Psoas muscle (tissue), 8 donors: ENCODE data around the gene MLLT3. TPM values are rescaled to one million over a fixed set of nuclear protein-coding genes. Genes with fewer than 3 reads are reported as not detected.

Source experiments
- ATAC-seq, 4 donors: fragments of 200-7000 bp; cut with Tn5 transposase; one replicate each; pipeline ENCODE4 v1.9.1; 2020; ENCODE audit warnings: moderate library complexity in 3 of 4, mild to moderate bottlenecking in 2 of 4
- DNase-seq, 2 donors: peaks; one replicate each; pipeline ENCODE4 v3.0.0-alpha.2; 2020
- H3K27ac ChIP-seq: fragments of 200-600 bp; one replicate; pipeline ENCODE4 v1.8.0; 2022
- H3K27me3 ChIP-seq, 3 donors: fragments of 200-600 bp in 1 of 3; one replicate each; pipeline versions ENCODE4 v1.6.1 to v1.8.0; 2013 to 2022; ENCODE audit warnings: low read length in 2 of 3, mild to moderate bottlenecking in 2 of 3, moderate library complexity in 1 of 3; ENCODE audit not compliant: insufficient read depth in 3 of 3
- H3K36me3 ChIP-seq, 2 donors: fragments of 200-600 bp in 1 of 2; one replicate each; pipeline versions ENCODE4 v1.6.1 to v1.8.0; 2013 to 2022; ENCODE audit warnings: low read depth in 1 of 2, mild to moderate bottlenecking in 1 of 2, moderate library complexity in 1 of 2; ENCODE audit not compliant: insufficient read depth in 1 of 2
- H3K4me1 ChIP-seq: fragments of 200-600 bp; one replicate; pipeline ENCODE4 v1.8.0; 2022
- H3K4me3 ChIP-seq: fragments of 200-600 bp; one replicate; pipeline ENCODE4 v1.8.0; 2022; ENCODE audit warnings: mild to moderate bottlenecking
- H3K9me3 ChIP-seq: fragments of 200-600 bp; one replicate; pipeline ENCODE4 v1.8.0; 2022
- WGBS, 3 donors: extraction: QIAGEN DNeasy Blood & Tissue Kit; methylation state at CpG; one replicate each; pipeline versions ENCODE4 v1.1.6 to v1.1.7; 2013; 5-methylcytosine and 5-hydroxymethylcytosine counted together
- intact Hi-C, 2 donors: fragments of 100-400 bp; cut with DNase I; formaldehyde crosslinking; loops; one replicate each; pipeline versions ENCODE4 v1.11.0 to v1.14.2; 2022
- polyA plus RNA-seq, 3 donors: library from polyadenylated mRNA; stranded (reverse); fragments of 200-250 nt; gene quantifications; one replicate each; pipeline ENCODE4 v1.2.3, GENCODE V29; 2013
- total RNA-seq, 4 donors: library from RNA; stranded (reverse); fragmentation: NEBNext Ultra II Directional in 2 of 4; extraction: Animal tissue kit (Norgen Biotek cat#: 25700) in 2 of 4; gene quantifications; one replicate each; pipeline versions ENCODE4 v1.2.1 to v1.2.4, GENCODE V29; 2021 to 2023
- TF ChIP-seq, protein P1 (sequence below): fragments of 200-600 bp; IDR thresholded peaks from one replicate; pipeline ENCODE4 v1.8.0; 2022; ENCODE audit warnings: antibody characterized with exemption
- donor health status: healthy with polysubstance abuse.
- donor health status: DM: no; HTN: no; CAD: no; lungs with moderate emphysema.
- donor health status: Bipolar disorder and iron deficiency.
- donor health status: healthy.
- donor health status: DM: yes; HTN: yes; CAD: no.
- donor health status: DM: no; HTN: no; CAD: no.
- donor health status: DM: no; HTN: no; CAD: no.
- donor health status: DM: yes; HTN: yes; CAD: no.

Gene MLLT3
- total and polyA plus RNA-seq, 7 donors, result 1.2 to 9.8 (median 3.3) TPM

DNA sequence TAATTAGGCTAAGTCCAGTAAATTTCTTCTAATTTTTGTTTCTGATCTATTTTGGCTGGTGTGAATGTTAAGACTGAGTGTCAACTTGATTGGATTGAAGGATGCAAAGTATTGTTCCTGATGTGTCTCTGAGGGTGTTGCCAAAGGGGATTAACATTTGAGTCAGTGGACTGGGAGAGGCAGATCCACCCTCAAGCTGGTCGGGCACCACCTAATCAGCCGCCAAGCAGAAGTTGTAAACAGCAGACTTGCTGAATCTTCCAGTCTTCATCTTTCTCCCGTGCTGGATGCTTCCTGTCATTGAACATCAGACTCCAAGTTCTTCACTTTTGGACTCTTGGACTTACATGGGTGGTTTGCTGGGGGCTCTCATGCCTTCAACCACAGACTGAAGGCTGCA, 21.4 kb upstream of the MLLT3 start:
- no peak overlapping the region for H3K27ac ChIP-seq

DNA sequence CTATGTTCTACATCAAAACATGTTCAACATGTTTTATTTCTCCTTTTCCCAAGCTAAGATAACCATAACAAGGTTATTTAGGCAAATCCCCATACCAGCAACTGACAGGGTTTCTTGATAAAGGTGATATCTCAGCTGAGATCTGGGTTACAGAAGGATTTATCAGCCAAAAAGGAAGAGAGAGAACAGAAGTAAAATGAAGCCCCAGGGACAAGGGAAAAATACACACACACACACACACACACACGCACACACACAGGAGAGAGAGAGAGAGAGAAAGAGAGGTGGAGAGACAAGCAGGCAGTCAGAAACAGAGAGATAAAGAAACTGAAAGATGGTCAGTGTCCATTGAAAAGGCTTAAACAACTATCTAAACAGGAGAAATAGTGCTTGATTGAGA, 19.7 kb upstream of the MLLT3 start:
- intact Hi-C loops, result no loop called here
- TF ChIP-seq, protein P1, sequence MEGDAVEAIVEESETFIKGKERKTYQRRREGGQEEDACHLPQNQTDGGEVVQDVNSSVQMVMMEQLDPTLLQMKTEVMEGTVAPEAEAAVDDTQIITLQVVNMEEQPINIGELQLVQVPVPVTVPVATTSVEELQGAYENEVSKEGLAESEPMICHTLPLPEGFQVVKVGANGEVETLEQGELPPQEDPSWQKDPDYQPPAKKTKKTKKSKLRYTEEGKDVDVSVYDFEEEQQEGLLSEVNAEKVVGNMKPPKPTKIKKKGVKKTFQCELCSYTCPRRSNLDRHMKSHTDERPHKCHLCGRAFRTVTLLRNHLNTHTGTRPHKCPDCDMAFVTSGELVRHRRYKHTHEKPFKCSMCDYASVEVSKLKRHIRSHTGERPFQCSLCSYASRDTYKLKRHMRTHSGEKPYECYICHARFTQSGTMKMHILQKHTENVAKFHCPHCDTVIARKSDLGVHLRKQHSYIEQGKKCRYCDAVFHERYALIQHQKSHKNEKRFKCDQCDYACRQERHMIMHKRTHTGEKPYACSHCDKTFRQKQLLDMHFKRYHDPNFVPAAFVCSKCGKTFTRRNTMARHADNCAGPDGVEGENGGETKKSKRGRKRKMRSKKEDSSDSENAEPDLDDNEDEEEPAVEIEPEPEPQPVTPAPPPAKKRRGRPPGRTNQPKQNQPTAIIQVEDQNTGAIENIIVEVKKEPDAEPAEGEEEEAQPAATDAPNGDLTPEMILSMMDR, result no peak
- Histone ChIP-seq H3K36me3 (no peaks in the 10 kb centered on the region), H3K27ac (no peak overlapping the region), H3K9me3 (no peaks in the 10 kb centered on the region), H3K4me3 (no peak overlapping the region), H3K4me1 (no peaks in the 10 kb centered on the region), H3K27me3 (no peaks in the 10 kb centered on the region)
- DNase-seq (no peak), ATAC-seq (no peak)
- 74 to 100% (median 80%) methylated on average over 1 of the region's 1 CpG for WGBS, 3 donors

More for the DNA sequence above, 21.4 kb upstream of the MLLT3 start:
- no peak for DNase-seq
- TF ChIP-seq, protein P1, result no peak
- H3K4me3 ChIP-seq, result no peak overlapping the region
- intact Hi-C loops, result no loop called here
- H3K36me3 ChIP-seq, result no peaks in the 10 kb centered on the region
- 62 to 78% (median 63%) methylated on average over 3 of the region's 3 CpGs for WGBS, 3 donors
- no peaks in the 10 kb centered on the region for H3K4me1 ChIP-seq
- no peaks in the 10 kb centered on the region for H3K9me3 ChIP-seq
- no peak for ATAC-seq
- no peaks in the 10 kb centered on the region for H3K27me3 ChIP-seq

DNA sequence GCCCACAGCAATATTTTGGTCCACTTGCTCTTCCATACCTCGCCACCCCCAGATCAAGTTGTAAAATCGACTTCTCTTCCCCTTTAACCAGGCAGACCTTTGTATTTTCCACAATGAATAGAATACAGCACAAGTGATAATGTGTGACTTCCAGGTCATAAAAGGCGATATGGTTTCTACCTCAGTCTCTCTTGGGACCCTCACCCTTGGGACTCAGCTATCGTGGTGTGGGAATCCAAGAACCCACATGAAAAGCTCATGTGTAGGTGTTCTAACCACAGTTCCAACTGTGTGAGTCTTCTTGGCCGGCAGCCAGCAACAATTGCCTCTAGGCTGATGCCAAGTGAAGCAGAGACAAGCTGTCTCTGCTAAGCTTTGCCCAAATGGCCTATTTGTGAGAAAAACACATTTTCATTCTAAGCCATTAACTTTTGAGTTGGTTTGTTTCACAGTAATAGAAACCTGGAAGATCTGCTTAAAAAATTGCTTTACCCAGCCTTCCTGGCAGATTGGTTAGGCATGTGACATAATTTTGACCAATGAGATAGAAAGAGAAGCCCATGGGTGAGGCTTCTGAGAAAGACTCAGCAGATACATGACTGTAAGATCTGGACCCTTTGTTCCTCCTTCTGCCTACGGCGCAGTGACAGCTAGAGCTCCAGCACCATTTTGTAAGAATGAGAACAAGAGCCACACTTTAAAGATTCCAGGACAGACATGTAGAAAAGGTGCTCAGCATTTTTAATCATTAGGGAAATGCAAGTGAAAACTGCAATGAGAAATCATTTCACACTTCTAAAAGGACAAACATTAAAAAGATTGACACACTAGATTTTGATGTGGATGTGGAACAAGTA, 18.3 kb upstream of the MLLT3 start:
- ATAC-seq (no peak), DNase-seq (peak; percentile 17 to 56)
- Histone ChIP-seq H3K9me3 (no peaks in the 10 kb centered on the region), H3K4me3 (no peak overlapping the region), H3K4me1 (no peaks in the 10 kb centered on the region), H3K27me3 (no peaks in the 10 kb centered on the region), H3K27ac (no peak overlapping the region), H3K36me3 (no peaks in the 10 kb centered on the region)
- 73 to 77% (median 74%) methylated on average over 7 of the region's 7 CpGs for WGBS, 3 donors
- TF ChIP-seq, protein P1, result no peak
- intact Hi-C loops, result no loop called here

DNA sequence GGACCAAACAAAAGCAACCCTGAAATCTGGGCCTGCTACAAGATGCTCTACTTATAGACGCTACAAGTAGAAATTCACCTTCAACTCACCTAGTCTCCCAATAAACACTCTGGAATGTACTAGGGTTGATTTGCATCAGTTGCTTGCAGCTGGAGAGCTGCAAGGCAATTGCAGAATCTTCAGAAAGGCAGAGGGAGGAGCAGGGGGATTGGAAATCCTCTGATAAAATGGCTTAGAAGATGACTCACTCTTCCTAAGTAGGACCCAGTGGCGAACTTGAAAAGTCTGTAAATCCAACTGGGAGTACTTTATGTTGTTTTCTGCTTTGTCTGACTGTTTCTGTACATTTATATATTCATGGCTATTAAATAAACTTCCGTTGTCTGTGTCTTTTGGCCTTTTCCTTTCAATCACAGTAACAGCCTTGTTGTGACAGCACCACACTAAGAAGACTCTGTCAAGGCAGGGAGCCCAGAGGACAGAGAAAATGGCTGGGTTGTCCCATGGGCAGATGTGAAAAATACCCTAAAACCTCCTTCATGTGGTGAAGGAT, 14.7 kb upstream of the MLLT3 start:
- ATAC-seq (no peak), DNase-seq (no peak)
- intact Hi-C loops, result no loop called here
- 79 to 83% (median 81%) methylated on average over 3 of the region's 3 CpGs for WGBS, 3 donors
- H3K36me3 ChIP-seq, result no peaks in the 10 kb centered on the region
- H3K4me3 ChIP-seq, result no peak overlapping the region
- H3K27ac ChIP-seq, result no peak overlapping the region
- H3K4me1 ChIP-seq, result no peaks in the 10 kb centered on the region
- no peaks in the 10 kb centered on the region for H3K9me3 ChIP-seq
- H3K27me3 ChIP-seq, result no peaks in the 10 kb centered on the region
- TF ChIP-seq, protein P1, result no peak
